Heart right ventricle (tissue), 16 donors: ENCODE measurements around the gene CALCR. TPM values are rescaled to one million over a fixed set of nuclear protein-coding genes. Genes with fewer than 3 reads are reported as not detected.

Experiments
- ATAC-seq, 8 donors: fragments of 200-7000 bp; cut with Tn5 transposase; one replicate each; pipeline ENCODE4 v1.9.1; 2020; ENCODE audit warnings: mild to moderate bottlenecking in 8 of 8, moderate library complexity in 8 of 8, moderate number of reproducible peaks in 1 of 8
- DNase-seq, 2 donors: peaks; one replicate each; pipeline ENCODE4 v3.0.0-alpha.2; 2020
- H3K27ac ChIP-seq, 10 donors: fragments of 200-600 bp; sonication (generic) in 2 of 10; one replicate each; pipeline versions ENCODE4 v1.5.0 to v1.8.0; 2020 to 2022; ENCODE audit warnings: mild to moderate bottlenecking in 3 of 10
- H3K27me3 ChIP-seq, 7 donors: fragments of 200-600 bp; one replicate each; pipeline ENCODE4 v1.8.0; 2021 to 2022; ENCODE audit warnings: mild to moderate bottlenecking in 2 of 7
- H3K36me3 ChIP-seq, 9 donors: fragments of 200-600 bp; sonication (generic) in 1 of 9; one replicate each; pipeline versions ENCODE4 v1.5.0 to v1.8.0; 2020 to 2022; ENCODE audit warnings: mild to moderate bottlenecking in 2 of 9
- H3K4me1 ChIP-seq, 9 donors: fragments of 200-600 bp; sonication (generic) in 1 of 9; one replicate each; pipeline versions ENCODE4 v1.5.0 to v1.8.0; 2020 to 2022; ENCODE audit warnings: mild to moderate bottlenecking in 4 of 9
- H3K4me3 ChIP-seq, 10 donors: fragments of 200-600 bp; sonication (generic) in 2 of 10; one replicate each; pipeline versions ENCODE4 v1.5.0 to v1.8.0; 2020 to 2022; ENCODE audit warnings: mild to moderate bottlenecking in 7 of 10, moderate library complexity in 2 of 10
- H3K9me3 ChIP-seq, 11 donors: fragments of 200-600 bp in 10 of 11; sonication (generic) in 2 of 11; one replicate each; pipeline versions ENCODE4 v1.5.0 to v1.8.0; 2013 to 2022; ENCODE audit warnings: mild to moderate bottlenecking in 2 of 11, control low read depth in 1 of 11, moderate library complexity in 1 of 11
- CTCF ChIP-seq, 9 donors: fragments of 200-600 bp; sonication (generic) in 2 of 9; IDR thresholded peaks; one replicate each; pipeline versions ENCODE4 v1.5.0 to v1.8.0; 2021 to 2022; ENCODE audit warnings: antibody characterized with exemption in 9 of 9, mild to moderate bottlenecking in 5 of 9, moderate library complexity in 1 of 9
- WGBS, 2 donors: extraction: QIAGEN DNeasy Blood & Tissue Kit; methylation state at CpG; one replicate each; pipeline ENCODE4 v1.1.7; 2013; ENCODE audit warnings: inconsistent platforms in 1 of 2; 5-methylcytosine and 5-hydroxymethylcytosine counted together
- intact Hi-C, 10 donors: fragments of 100-400 bp; cut with DNase I; formaldehyde crosslinking; loops; one replicate each; pipeline versions ENCODE4 v1.11.1 to v1.14.2; 2022
- polyA plus RNA-seq, 2 donors: library from polyadenylated mRNA; stranded (reverse); fragments of 200-250 nt; gene quantifications; one replicate each; pipeline ENCODE4 v1.2.3, GENCODE V29; 2013
- total RNA-seq, 10 donors: library from RNA; stranded (reverse); fragmentation: NEBNext Ultra II Directional in 3 of 10; extraction: Animal tissue kit (Norgen Biotek cat#: 25700) in 3 of 10; gene quantifications; one replicate each; pipeline versions ENCODE4 v1.2.1 to v1.2.4, GENCODE V29; 2021 to 2023
- donor health status: Arrhythmogenic right ventricular cardiomyopathy.
- donor health status: ischemic (EF 13 %, LVEDD 7.1; RV severe dilation, severe dysfunction).
- donor health status: healthy with polysubstance abuse.
- donor health status: DM: no; HTN: yes; CAD: no.
- donor health status: DM: no; HTN: no; CAD: no.
- donor health status: ischemic (EF 25% LVEDD 6.9; RV normal size, moderate dysfunction).
- donor health status: ischemic (EF 25% LVEDD 5.7; RV mildly dilated, moderate dysfunction).
- donor health status: healthy.
- donor health status: DM: yes; HTN: yes; CAD: no.
- donor health status: Ischemic cardiomyopathy.
- donor health status: ischemic (EF 35%, LVEDD 5.7; RV mildly dilated, moderate dysfunction).
- donor health status: nonischemic (EF 11% LVEDD 7.7; RV severe dilation, severe dysfunction).
- donor health status: DM: yes; HTN: yes; CAD: no.
- donor health status: PGD.
- donor health status: ischemic (EF 29% LVEDD 5.4; RV normal size, mild dysfunction).
- donor health status: nonischemic (EF 23%, LVEDD 6.1; RV moderate dilation, normal function).

The CALCR gene
- total and polyA plus RNA-seq, 12 donors = 0.10 to 0.12 TPM; not detected in 10

- no peaks in the 10 kb centered on the region for H3K36me3 ChIP-seq
- DNase-seq = no peak
- H3K4me1 ChIP-seq = no peaks in the 10 kb centered on the region
- ATAC-seq = no peak
- no peaks in the 10 kb centered on the region for H3K9me3 ChIP-seq
- no peaks in the 10 kb centered on the region for H3K27me3 ChIP-seq
- H3K27ac ChIP-seq = no peak overlapping the region
- intact Hi-C loops = no loop called here
- 83 to 86% methylated on average over 2 of the region's 2 CpGs for WGBS, 2 donors
- no peak overlapping the region for H3K4me3 ChIP-seq
- no peak for TF ChIP-seq CTCF (IDR thresholded peaks at IDR 0.05)
These were observed 142.4 kb downstream of the CALCR start for GRCh38 chr7:93432130-93432529.

GRCh38 chr7:93430917-93431588 lies 143.5 kb downstream of the CALCR start:
- WGBS, 2 donors = 79 to 84% methylated on average over 8 of the region's 8 CpGs
- intact Hi-C loops = no loop called here
- Histone ChIP-seq H3K4me1 (no peaks in the 10 kb centered on the region), H3K4me3 (no peak overlapping the region), H3K27me3 (no peaks in the 10 kb centered on the region), H3K36me3 (no peaks in the 10 kb centered on the region), H3K27ac (no peak overlapping the region), H3K9me3 (no peaks in the 10 kb centered on the region)
- no peak for ATAC-seq
- TF ChIP-seq CTCF (IDR thresholded peaks at IDR 0.05) = no peak
- no peak for DNase-seq

- H3K4me3 ChIP-seq = no peak overlapping the region
- H3K27ac ChIP-seq = no peak overlapping the region
- H3K4me1 ChIP-seq = no peaks in the 10 kb centered on the region
- H3K36me3 ChIP-seq = no peaks in the 10 kb centered on the region
- ATAC-seq = no peak
- no peak for TF ChIP-seq CTCF (IDR thresholded peaks at IDR 0.05)
- WGBS, 2 donors = 85 to 87% methylated on average over 3 of the region's 3 CpGs
- no peaks in the 10 kb centered on the region for H3K27me3 ChIP-seq
- no peaks in the 10 kb centered on the region for H3K9me3 ChIP-seq
- intact Hi-C loops = no loop called here
- no peak for DNase-seq
These were observed 145.0 kb downstream of the CALCR start for GRCh38 chr7:93429563-93429962.

GRCh38 chr7:93427107-93427506 lies 147.4 kb downstream of the CALCR start:
- ATAC-seq (no peak), DNase-seq (no peak)
- WGBS, 2 donors = 70 to 73% methylated on average over 2 of the region's 2 CpGs
- H3K4me1 ChIP-seq = no peaks in the 10 kb centered on the region
- no peak overlapping the region for H3K4me3 ChIP-seq
- H3K9me3 ChIP-seq = no peaks in the 10 kb centered on the region
- no peak overlapping the region for H3K27ac ChIP-seq
- intact Hi-C loops = no loop called here
- H3K36me3 ChIP-seq = no peaks in the 10 kb centered on the region
- no peak for TF ChIP-seq CTCF (IDR thresholded peaks at IDR 0.05)
- H3K27me3 ChIP-seq = no peaks in the 10 kb centered on the region
